GM15510 (cell line): ENCODE results near the gene ATP6V1G1.

Source experiments
- POLR2A ChIP-seq: IDR thresholded peaks from 3 replicates; pipeline ENCODE4 v1.6.1; 2011; ENCODE audit warnings: borderline replicate concordance; ENCODE audit not compliant: insufficient read length; ENCODE audit errors: extremely low read depth

The ATP6V1G1 gene

DNA sequence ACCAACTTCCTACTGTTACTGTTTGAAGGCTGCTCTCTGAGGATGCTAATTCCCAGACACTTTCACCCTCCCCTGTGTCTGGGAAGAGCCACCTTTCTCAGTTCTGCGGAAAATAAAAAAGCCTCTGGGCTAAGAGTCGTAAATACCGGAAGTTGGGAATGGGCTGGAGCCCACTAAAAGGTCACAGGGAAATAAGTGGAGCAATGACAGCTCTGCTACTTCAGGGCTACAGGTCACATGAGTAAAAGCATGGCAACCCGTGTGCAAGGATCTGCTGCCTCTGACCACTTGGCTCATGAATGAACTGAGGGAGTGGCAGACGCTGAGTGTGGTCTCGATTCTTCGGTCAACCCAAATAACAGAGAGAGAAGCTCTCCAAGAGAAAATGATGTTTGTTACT is 25.8 kb upstream of the ATP6V1G1 start:
- no peak for TF ChIP-seq POLR2A

DNA sequence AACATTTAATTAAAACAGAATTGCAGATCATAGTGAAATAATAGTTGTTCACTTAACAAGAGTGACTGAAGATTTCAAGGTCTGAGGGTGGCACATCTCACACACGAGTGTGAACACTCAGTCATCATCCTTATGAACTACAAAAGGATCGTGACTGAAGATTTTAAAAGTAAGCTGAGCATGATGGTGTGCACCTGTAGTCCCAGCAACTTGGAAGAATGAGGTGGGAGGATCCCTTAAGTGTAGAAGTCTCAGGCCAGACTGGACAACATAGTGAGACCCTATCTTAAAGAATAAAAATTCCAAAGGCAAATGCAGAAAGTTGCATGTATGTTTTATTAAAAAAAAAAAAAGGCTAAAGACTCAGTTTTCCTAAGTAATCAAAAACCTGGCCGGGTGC is 22.4 kb upstream of the ATP6V1G1 start:
- no peak for TF ChIP-seq POLR2A

DNA sequence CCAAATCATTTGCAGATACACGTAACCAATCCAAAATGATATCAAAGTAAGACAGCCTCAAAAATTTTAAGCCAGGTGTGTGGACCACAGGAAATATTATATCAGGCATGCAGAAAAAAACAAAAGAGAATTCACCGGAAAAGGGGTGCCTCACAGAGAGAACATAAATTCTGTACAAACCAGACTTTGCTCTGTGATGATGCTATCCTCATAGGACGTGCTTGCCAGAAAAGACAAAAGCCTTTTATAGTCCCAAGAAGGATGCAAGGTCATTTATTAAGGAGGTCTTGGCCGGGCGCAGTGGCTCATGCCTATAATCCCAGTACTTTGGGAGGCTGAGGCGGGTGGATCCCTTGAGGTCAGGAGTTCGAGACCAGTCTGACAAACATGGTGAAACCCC is 16.8 kb upstream of the ATP6V1G1 start:
- TF ChIP-seq POLR2A = no peak

DNA sequence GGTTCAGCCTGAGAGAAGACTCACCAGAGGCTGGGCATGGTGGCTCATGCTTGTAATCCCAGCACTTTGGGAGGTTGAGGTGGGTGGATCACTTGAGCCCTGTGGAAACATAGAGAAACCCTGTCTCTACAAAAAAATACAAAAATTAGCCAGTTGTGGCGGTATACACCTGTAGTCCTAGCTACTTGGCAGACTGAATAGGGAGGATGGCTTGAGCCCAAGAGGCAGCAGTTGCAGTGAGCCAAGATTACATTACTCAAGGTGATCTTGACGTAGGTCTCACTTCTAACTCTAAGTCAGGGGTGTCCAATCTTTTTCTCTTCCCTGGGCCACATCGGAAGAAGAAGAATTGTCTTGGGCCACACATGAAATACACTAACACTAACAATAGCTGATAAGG is 16.2 kb upstream of the ATP6V1G1 start:
- TF ChIP-seq POLR2A = no peak

DNA sequence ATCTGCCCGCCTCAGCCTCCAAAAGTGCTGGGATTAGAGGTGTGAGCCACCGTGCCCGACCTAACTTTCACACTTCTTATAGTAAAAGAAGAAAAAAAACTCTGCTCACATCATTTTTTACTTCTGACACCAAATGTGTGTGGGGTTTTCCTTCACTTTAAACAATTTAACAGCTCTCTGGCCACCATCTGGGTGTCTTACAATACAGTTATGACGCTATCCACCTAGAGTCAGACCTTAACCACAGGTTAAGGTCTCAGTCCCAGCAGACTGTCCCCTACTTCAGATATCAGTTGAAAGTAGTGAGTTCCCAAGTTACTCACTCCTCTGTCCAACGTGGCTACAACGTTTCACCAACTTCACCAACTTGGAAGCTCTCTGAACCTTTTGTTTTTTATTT is 15.4 kb upstream of the ATP6V1G1 start:
- TF ChIP-seq POLR2A = no peak

DNA sequence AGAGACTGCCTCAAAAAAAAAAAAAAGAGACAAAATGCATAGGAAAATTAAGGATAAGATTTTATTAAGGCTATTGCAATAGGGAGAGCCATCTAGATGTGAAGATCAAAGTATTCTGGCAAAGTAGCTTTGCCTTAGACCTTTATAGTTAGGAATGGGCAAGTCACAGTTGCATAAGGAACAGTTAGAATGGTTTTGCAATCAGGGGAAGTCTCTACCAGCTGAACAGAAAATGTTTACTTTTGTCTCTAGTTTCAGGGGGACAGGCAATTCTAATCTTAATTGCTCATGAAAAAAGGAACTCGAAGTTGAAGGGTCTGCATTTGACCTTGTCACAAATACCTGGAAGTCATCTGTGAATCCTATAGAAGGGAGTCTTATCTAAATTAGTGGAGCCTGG is 13.1 kb upstream of the ATP6V1G1 start:
- TF ChIP-seq POLR2A = no peak

DNA sequence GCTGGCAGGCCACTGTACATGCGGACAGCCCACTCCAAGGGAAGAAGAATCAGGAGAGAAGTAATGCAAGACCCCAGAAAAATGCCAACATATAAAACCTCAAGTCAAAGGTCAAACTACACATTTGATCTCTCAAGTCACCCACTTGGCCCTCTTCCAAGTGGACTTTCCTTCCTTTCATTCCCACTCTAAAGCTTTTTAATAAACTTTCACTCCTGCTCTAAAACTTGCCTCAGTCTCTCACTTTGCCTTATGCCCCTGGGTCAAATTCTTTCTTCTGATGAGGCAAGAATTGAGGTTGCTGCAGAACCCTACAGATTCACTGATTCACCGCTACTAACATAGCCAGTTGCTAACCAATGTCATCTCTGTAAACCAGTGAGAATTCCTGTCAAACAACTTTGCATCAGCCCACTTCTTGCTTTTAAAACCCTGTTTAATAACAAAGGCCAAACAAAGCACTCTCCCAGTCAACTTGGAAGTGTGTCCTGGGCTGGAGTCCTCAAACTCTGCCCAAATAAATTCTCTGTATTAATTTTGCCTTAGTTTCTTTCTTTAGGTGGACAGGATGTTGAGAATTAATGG is 6.9 kb upstream of the ATP6V1G1 start:
- no peak for TF ChIP-seq POLR2A

DNA sequence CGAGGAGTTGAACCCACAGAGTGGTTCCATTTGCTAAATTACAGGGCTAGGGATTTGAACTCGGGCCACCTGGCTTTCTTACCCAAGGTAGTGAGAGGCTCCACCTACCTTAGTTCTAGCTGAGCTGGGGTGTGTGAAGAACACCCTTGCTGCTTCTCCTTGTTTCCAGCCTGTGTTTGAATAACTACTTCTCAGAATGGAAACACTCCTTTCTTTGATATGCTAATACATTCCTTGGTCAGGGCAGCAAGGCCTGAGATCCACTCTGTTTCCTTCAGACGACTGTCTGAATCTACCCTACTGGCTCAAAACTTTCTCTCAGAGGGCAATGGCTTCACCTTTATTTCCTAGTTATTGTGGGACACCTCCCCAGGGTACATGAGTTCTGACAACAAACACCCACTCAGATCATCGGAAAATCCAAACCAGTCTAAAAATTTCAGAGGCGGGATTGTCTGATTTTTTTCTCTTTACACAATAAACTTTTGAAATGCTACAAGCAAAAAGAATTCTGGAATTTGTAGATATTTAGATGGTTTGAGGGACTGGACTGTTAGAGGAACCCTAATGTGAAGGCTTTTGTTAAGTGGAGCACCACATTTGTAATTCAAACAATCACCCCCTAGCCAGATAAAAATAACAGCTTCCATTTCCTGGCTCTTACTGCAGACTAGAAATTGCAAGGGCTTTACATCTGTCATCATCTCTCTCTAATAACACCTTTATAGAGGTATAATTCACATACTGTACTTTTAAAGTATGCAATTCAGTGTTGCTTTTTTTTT is 4.0 kb upstream of the ATP6V1G1 start:
- TF ChIP-seq POLR2A = no peak

DNA sequence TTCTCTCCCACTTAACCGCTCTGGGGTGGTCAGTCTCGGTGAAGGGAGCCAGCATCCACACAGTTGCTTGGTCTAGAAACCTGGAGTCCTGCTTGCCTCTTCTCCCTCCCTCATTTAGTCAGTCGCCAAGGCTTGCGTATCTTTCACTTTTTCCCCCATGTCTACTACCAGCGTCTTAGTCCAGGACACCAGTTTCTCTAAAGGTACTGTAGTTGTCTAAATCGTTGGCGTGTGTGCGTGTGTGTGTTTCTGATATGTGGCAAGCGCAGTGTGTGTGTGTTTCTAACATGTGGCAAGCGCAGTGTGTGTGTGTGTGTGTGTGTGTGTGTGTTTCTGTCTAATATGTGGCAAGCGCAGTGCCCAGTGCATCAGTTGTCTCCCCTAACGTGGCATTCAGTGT is 641 bp downstream of the ATP6V1G1 start:
- TF ChIP-seq POLR2A = no peak

DNA sequence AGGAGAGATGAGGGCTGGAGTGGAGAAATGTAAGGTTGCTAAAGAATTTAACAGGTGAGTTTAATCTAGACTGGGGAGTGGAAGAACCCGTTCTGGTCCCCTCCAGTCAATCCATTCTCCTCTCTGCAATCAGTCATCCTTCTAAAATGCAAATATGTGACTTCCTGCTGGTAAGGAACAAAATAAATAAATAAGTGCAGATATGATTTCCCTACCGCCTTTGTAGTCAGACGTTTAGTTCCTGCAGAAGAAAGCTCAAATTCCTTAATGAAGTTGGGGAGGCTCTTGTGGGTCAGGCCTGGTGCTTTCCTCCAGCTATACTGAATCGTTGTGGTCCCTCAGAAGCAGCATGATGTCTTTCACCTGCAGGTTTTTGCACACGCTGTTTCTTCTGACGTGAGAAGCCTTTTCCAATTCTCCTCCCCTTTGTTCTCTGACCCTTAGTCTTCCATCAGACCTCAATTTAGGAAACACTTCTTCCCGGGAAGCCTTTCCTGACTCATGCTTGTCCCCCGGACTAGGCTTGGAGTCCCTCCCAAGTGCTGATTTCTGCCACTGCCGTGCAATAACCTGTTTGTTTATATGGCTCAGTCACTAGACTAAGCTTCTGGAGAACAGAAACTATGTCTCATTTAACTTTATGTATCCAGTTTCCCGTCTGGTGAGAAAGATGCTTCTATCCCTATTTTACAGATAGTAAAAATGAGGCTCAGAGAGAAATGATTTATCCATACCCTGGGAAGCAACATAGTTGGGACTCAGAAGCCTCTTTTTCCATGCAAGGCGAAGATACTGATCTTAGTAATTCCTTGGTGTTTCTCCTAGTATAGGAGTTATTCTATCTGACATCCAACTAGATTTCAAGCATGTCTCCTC is 1.3 kb downstream of the ATP6V1G1 start:
- TF ChIP-seq POLR2A = no peak

DNA sequence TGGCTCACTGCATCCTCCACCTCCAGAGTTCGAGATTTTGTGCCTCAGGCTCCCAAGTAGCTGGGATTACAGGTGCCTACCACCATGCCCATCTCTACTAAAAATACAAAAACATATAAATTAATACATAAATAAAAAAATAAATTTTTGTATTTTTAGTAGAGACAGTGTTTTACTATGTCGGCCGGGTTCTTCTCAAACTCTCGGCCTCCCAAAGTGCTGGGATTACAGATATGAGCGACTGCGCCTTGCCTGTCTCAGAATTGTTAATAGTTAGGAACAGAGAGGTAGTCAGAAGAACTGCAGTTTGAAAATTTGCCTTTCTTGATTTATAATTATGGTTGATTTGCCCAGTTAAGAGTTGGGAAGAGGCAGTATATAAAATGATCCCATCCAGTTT is 2.8 kb downstream of the ATP6V1G1 start:
- no peak for TF ChIP-seq POLR2A

GRCh38 chr9:114591291-114591787 is 3.8 kb downstream of the ATP6V1G1 start:
- no peak for TF ChIP-seq POLR2A

DNA sequence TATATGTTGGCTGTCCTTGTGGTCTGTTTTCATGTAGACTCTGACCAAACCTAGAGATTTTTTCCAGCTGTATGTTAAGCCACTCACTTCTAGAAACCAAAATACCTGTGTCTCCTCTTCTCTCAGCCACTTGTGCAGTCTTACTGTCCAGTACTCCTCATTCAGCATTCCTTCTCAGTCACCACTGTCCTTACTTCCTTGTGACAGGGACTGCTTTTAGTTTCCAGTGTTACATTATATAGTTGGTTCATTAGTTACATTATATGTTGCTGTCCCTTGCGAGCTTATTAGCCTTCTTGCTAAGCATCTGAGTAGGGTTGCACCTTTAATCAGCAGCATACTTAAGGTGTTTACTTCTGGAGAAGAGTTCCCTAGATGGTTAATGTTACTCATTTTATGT is 4.3 kb downstream of the ATP6V1G1 start:
- TF ChIP-seq POLR2A = no peak

DNA sequence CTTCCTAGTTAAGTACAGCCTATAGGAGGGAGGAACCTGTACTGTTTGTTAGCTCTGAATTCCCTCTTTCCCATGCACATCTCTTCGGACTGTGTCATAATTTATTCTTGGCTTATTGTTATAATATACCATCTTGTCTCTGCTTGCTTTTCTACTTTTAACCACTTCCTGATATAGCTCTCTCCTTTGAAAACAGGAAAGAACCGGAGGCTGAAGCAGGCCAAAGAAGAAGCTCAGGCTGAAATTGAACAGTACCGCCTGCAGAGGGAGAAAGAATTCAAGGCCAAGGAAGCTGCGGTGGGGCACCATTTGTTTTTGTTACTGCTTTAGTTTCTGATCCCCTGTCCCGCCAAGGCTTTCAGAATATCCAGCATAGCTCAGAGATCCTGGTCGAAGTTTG is 4.8 kb downstream of the ATP6V1G1 start:
- TF ChIP-seq POLR2A = no peak

DNA sequence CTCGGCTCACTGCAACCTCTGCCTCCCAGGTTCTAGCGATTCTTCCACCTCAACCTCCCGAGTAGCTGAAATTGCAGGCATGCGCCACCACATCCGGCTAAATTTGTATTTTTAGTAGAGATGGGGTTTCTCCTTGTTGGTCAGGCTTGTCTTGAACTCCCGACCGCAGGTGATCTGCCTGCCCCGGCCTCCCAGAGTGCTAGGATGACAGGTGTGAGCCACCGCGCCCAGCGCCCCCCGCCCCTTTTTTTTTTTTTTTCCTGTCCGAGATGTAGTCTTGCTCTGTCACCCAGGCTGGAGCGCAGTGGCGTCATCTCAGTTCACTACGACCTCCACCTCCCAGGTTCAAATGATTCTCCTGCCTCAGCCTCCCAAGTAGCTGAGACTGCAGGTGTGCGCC is 6.6 kb downstream of the ATP6V1G1 start:
- no peak for TF ChIP-seq POLR2A
